Hepatocyte (in vitro differentiated cells): Measurements from ENCODE around the gene XCL2. TPM values are rescaled to one million over a fixed set of nuclear protein-coding genes. Genes with fewer than 3 reads are reported as not detected.

Experiments used
- DNase-seq: peaks from one replicate; pipeline ENCODE4 v3.0.0-alpha.2; 2016; ENCODE audit warnings: low spot score
- H2AFZ ChIP-seq: fragments of 200-600 bp; sonication (generic); 2 replicates; pipeline ENCODE4 v1.6.0; 2016; ENCODE audit warnings: antibody characterized with exemption, mild to moderate bottlenecking
- H3K27ac ChIP-seq: fragments of 200-600 bp; sonication (generic); 2 replicates; pipeline ENCODE4 v1.5.1; 2016; ENCODE audit warnings: mild to moderate bottlenecking
- H3K27me3 ChIP-seq: fragments of 200-600 bp; sonication (generic); 2 replicates; pipeline ENCODE4 v1.6.1; 2016
- H3K36me3 ChIP-seq: fragments of 200-600 bp; sonication (generic); replicated peaks from 2 replicates; pipeline ENCODE4 v1.5.1; 2016; ENCODE audit warnings: low read depth; ENCODE audit not compliant: insufficient read depth
- H3K4me1 ChIP-seq: fragments of 200-600 bp; sonication (generic); 2 replicates; pipeline ENCODE4 v1.5.1; 2016; ENCODE audit warnings: mild to moderate bottlenecking, moderate library complexity; ENCODE audit not compliant: insufficient read depth
- H3K4me2 ChIP-seq: fragments of 200-600 bp; sonication (generic); 2 replicates; pipeline ENCODE4 v1.6.0; 2016
- H3K4me3 ChIP-seq: fragments of 200-600 bp; sonication (generic); 2 replicates; pipeline ENCODE4 v1.5.1; 2016; ENCODE audit warnings: mild to moderate bottlenecking
- H3K79me2 ChIP-seq: fragments of 200-600 bp; sonication (generic); 2 replicates; pipeline ENCODE4 v1.6.0; 2017; ENCODE audit warnings: mild to moderate bottlenecking
- H3K9me2 ChIP-seq: fragments of 200-600 bp; sonication (generic); replicated peaks from 2 replicates; pipeline ENCODE4 v1.6.0; 2017; ENCODE audit warnings: mild to moderate bottlenecking; ENCODE audit not compliant: insufficient read depth
- H3K9me3 ChIP-seq: fragments of 200-600 bp; sonication (generic); 2 replicates; pipeline ENCODE4 v1.5.1; 2016; ENCODE audit warnings: low read depth, mild to moderate bottlenecking
- H4K20me1 ChIP-seq: fragments of 200-600 bp; sonication (generic); 2 replicates; pipeline ENCODE4 v1.6.0; 2016; ENCODE audit warnings: mild to moderate bottlenecking; ENCODE audit not compliant: insufficient read depth, poor library complexity, severe bottlenecking
- CTCF ChIP-seq: fragments of 200-600 bp; sonication (generic); IDR thresholded peaks from 2 replicates; pipeline ENCODE4 v1.5.1; 2016; ENCODE audit warnings: antibody characterized with exemption, mild to moderate bottlenecking; ENCODE audit not compliant: poor library complexity
- EZH2 ChIP-seq: fragments of 200-600 bp; sonication (generic); IDR thresholded peaks from 2 replicates; pipeline ENCODE4 v1.6.1; 2016; ENCODE audit warnings: antibody characterized with exemption, mild to moderate bottlenecking, borderline replicate concordance
- EZH2phosphoT487 ChIP-seq: fragments of 200-600 bp; sonication (generic); IDR thresholded peaks from one replicate; pipeline ENCODE4 v1.6.1; 2018; ENCODE audit warnings: antibody characterized with exemption, mild to moderate bottlenecking, low read depth, moderate library complexity; ENCODE audit not compliant: unreplicated experiment, severe bottlenecking
- WGBS: methylation state at CpG from one replicate; pipeline ENCODE4 v1.1.6; 2016; ENCODE audit warnings: low lambda C conversion rate; ENCODE audit errors: missing lambda C conversion rate; 5-methylcytosine and 5-hydroxymethylcytosine counted together
- polyA plus RNA-seq: library from polyadenylated mRNA; unstranded; fragments of >200 nt; fragmentation: Nextera tagmentation; extraction: Ambion mirVana; gene quantifications from 2 replicates; pipeline ENCODE4 v1.2.1, GENCODE V29; 2016
- total RNA-seq: library from RNA; depleted of rRNA; stranded (reverse); fragments of >200 nt; gene quantifications from 2 replicates; pipeline ENCODE4 v1.2.3, GENCODE V29; 2014

XCL2 gene
- total and polyA plus RNA-seq, 2 experiments from 2014 or later, result not detected

DNA sequence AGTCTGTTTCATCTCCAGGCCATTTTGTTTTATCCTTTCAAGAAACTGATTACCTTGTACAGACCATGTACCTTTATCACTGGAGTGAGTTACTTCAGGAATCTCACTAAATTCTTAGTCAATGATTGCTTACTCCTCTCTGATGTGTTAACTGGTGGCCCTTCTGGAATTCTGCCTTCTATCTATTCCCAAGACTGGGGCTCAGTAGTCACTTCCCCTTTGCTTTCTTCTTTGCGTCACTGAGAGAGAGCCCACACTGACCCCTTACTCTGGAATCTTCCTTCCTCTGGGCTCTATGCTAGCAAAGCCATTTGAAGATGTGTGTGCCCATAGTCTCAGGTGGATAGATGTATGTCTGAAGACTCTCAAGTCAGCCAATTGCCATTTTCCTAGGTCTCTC lies 34.6 kb downstream of the XCL2 start:
- 89% methylated on average over 1 of the region's 1 CpG for WGBS

GRCh38 chr1:168507828-168508227 lies 36.0 kb downstream of the XCL2 start:
- Histone ChIP-seq H3K36me3 (no peaks in the 10 kb centered on the region), H3K4me1 (peaks cover 8% of the 10 kb centered on the region), H3K27ac (no peak overlapping the region), H3K9me3 (no peaks in the 10 kb centered on the region), H3K9me2 (no peaks in the 10 kb centered on the region), H2AFZ (no peak overlapping the region), H3K4me3 (no peak overlapping the region), H4K20me1 (no peaks in the 10 kb centered on the region), H3K27me3 (no peaks in the 10 kb centered on the region), H3K79me2 (no peaks in the 10 kb centered on the region), H3K4me2 (no peak overlapping the region)
- no peak for DNase-seq
- TF ChIP-seq CTCF (no peak), EZH2phosphoT487 (no peak), EZH2 (no peak)
- 94% methylated on average over 4 of the region's 4 CpGs for WGBS

More for the DNA sequence above, 34.6 kb downstream of the XCL2 start:
- no peak for DNase-seq
- H3K36me3 ChIP-seq, result no peaks in the 10 kb centered on the region
- TF ChIP-seq CTCF, result no peak
- no peak for TF ChIP-seq EZH2
- TF ChIP-seq EZH2phosphoT487, result no peak
- H3K4me1 ChIP-seq, result peaks cover 8% of the 10 kb centered on the region
- no peaks in the 10 kb centered on the region for H3K9me2 ChIP-seq
- H2AFZ ChIP-seq, result no peak overlapping the region
- no peaks in the 10 kb centered on the region for H4K20me1 ChIP-seq
- no peaks in the 10 kb centered on the region for H3K9me3 ChIP-seq
- H3K79me2 ChIP-seq, result no peaks in the 10 kb centered on the region
- H3K27me3 ChIP-seq, result no peaks in the 10 kb centered on the region
- no peak overlapping the region for H3K4me2 ChIP-seq
- no peak overlapping the region for H3K27ac ChIP-seq
- no peak overlapping the region for H3K4me3 ChIP-seq

GRCh38 chr1:168507231-168507630 lies 36.6 kb downstream of the XCL2 start:
- Histone ChIP-seq H3K27ac (no peak overlapping the region), H3K4me2 (no peak overlapping the region), H3K9me3 (no peaks in the 10 kb centered on the region), H3K9me2 (no peaks in the 10 kb centered on the region), H3K36me3 (no peaks in the 10 kb centered on the region), H3K27me3 (no peaks in the 10 kb centered on the region), H2AFZ (no peak overlapping the region), H3K79me2 (no peaks in the 10 kb centered on the region), H3K4me1 (peaks cover 8% of the 10 kb centered on the region), H3K4me3 (no peak overlapping the region), H4K20me1 (no peaks in the 10 kb centered on the region)
- TF ChIP-seq EZH2phosphoT487, result no peak
- TF ChIP-seq CTCF, result no peak
- no peak for TF ChIP-seq EZH2
- 80% methylated on average over 3 of the region's 3 CpGs for WGBS
- DNase-seq, result no peak

- no peaks in the 10 kb centered on the region for H3K9me2 ChIP-seq
- no peaks in the 10 kb centered on the region for H3K9me3 ChIP-seq
- H3K4me2 ChIP-seq, result no peak overlapping the region
- WGBS, result 99% methylated on average over 6 of the region's 6 CpGs
- H3K27ac ChIP-seq, result no peak overlapping the region
- no peak overlapping the region for H3K4me3 ChIP-seq
- TF ChIP-seq EZH2 (no peak), CTCF (no peak), EZH2phosphoT487 (no peak)
- no peaks in the 10 kb centered on the region for H3K27me3 ChIP-seq
- H3K36me3 ChIP-seq, result no peaks in the 10 kb centered on the region
- H2AFZ ChIP-seq, result no peak overlapping the region
- DNase-seq, result no peak
- H3K79me2 ChIP-seq, result no peaks in the 10 kb centered on the region
- peaks cover 8% of the 10 kb centered on the region for H3K4me1 ChIP-seq
- H4K20me1 ChIP-seq, result no peaks in the 10 kb centered on the region
Measured at GRCh38 chr1:168506204-168506819, 37.5 kb downstream of the XCL2 start.
